Fibroblast of pulmonary artery (primary cell): ENCODE data around the gene SLC9A8.

Experiments
- DNase-seq: peaks from one replicate; pipeline ENCODE4 v3.0.0-alpha.2; 2010; ENCODE audit warnings: low read depth
- H3K4me3 ChIP-seq: replicated peaks from 2 replicates; pipeline ENCODE4 v1.5.1; 2011; ENCODE audit warnings: low read depth, mild to moderate bottlenecking, control low read depth, low read length, moderate library complexity
- TF ChIP-seq, protein P1 (sequence below): IDR thresholded peaks from 2 replicates; pipeline ENCODE4 v1.5.1; 2011; ENCODE audit warnings: mild to moderate bottlenecking, control low read depth, low read length, inconsistent platforms; ENCODE audit errors: missing control alignments

Gene SLC9A8

DNA sequence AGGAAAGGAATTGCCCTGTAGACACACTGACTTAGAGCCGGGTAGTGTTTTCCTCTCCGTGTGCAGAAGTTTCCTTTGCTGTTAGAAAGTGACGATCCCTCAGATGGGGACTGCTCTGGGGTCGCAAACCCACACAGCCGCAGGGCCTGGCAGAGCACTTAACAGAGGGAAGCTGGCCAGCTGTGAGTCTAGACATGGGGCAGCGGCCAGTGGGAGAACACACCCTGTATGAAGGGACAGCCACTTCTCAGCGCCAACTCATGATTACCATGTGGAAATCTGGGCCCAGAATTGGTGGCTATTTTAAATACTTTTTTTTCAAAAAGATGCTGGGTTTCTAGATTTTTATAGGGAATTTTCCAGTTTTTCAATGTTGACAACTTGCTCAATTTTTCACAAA lies 39.4 kb downstream of the SLC9A8 start:
- DNase-seq = no peak
- H3K4me3 ChIP-seq = no peak overlapping the region
- TF ChIP-seq, protein P1, sequence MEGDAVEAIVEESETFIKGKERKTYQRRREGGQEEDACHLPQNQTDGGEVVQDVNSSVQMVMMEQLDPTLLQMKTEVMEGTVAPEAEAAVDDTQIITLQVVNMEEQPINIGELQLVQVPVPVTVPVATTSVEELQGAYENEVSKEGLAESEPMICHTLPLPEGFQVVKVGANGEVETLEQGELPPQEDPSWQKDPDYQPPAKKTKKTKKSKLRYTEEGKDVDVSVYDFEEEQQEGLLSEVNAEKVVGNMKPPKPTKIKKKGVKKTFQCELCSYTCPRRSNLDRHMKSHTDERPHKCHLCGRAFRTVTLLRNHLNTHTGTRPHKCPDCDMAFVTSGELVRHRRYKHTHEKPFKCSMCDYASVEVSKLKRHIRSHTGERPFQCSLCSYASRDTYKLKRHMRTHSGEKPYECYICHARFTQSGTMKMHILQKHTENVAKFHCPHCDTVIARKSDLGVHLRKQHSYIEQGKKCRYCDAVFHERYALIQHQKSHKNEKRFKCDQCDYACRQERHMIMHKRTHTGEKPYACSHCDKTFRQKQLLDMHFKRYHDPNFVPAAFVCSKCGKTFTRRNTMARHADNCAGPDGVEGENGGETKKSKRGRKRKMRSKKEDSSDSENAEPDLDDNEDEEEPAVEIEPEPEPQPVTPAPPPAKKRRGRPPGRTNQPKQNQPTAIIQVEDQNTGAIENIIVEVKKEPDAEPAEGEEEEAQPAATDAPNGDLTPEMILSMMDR = no peak

DNA sequence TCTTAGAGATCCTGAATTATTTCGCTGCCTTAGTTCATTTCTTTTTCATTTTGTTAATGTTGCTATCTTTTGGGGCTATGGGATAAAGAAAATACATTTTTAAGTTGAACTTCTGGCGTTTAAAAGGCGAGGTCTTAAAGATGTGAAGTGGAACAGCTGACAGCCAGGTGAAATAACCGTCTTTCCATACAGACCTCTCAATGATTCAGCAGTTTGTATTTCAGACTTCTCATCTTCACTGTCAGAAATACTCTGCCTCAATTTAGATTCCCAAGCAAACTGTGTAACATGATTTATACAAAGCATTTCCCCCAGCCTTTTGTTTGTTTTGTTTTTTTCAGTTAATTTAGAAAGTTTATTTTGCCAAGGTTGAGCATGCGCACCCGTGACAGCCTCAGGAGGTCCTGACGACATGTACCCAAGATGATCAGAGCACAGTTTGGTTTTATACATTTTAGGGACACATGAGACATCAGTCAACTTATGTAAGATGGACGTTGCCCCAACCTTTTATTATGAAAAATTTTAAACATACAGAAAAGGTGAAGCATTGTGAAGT lies 40.0 kb downstream of the SLC9A8 start:
- TF ChIP-seq, protein P1 = no peak
- H3K4me3 ChIP-seq = no peak overlapping the region
- DNase-seq = no peak

DNA sequence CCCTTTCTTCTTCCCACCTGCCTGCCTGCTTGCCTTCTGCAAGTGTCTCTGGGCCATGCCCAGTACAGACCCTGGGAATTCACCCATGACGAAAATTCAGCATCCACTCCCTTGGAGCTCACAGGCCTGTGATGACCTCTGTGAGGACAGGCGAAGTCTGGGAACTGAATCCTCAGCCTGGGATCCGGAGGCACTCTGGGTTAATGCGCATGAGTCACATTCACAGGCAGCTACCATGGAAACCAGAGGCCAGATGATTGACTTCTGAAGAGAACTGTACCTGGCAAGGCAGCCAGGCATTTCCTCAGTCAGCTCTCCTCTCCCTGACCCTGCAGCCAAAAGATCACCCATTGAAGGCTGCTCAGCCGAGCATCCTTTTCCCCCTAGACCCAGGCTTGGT lies 41.0 kb downstream of the SLC9A8 start:
- H3K4me3 ChIP-seq = no peak overlapping the region
- DNase-seq = peak; percentile 76
- TF ChIP-seq, protein P1 = no peak

DNA sequence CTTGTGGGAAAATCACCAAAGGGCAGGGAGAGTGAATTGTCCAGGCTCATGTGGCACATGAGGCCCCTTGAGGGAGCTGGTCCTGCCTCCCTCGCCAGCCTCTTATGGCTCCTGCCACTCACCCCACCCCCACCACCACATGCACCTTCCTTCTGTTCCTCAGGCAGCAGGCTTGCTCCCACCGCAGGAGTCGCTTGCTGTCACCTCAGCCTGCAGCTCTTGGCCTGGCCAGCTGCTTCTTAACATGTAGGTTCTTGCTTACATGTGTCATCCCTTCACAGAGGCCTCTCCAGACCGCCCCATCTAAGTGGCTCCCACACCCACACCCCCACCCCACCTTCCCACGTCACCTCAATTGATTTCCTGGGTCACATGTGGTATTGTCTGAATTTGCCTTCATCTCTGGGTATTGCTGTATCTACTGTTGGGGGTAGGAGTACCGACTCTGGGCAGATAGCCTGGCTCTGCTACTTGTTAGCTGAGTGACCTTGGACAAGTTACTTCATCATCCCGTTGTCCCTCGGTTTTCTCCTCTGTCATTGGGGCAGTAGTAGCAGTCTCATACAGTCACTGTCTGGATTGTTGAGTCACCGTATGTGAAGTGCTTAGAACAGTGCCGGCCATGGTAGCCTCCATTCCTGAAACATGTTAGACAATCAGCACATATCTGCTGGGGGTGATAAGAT lies 41.7 kb downstream of the SLC9A8 start:
- DNase-seq = no peak
- TF ChIP-seq, protein P1 = no peak
- H3K4me3 ChIP-seq = no peak overlapping the region

GRCh38 chr20:49856904-49857303 lies 44.3 kb downstream of the SLC9A8 start:
- TF ChIP-seq, protein P1 = no peak
- DNase-seq = no peak
- H3K4me3 ChIP-seq = no peak overlapping the region

DNA sequence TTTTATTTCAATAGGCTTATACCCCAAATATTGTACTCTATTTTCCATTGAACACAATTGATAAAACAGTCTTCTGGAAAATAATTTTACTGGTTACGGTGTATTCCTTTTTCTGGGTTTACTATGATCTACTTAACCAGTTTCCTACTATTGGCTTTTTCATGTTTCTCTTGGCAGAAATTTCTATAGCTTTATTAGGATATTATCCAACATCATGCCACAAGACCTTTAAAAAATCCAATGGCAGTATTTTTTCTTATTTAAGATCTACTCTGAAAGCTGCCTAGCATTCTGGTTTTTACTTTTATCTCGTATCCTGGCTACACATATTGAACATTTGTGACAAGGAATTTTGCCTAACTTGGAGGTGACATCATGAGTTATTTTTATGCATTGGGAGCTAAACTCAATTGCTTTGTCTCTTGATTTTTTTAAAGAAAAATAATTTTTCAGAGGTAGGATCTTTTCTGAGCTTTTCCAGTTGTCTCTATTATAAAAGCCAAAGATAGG lies 45.5 kb downstream of the SLC9A8 start:
- TF ChIP-seq, protein P1 = no peak
- DNase-seq = peak; percentile 70
- no peak overlapping the region for H3K4me3 ChIP-seq

DNA sequence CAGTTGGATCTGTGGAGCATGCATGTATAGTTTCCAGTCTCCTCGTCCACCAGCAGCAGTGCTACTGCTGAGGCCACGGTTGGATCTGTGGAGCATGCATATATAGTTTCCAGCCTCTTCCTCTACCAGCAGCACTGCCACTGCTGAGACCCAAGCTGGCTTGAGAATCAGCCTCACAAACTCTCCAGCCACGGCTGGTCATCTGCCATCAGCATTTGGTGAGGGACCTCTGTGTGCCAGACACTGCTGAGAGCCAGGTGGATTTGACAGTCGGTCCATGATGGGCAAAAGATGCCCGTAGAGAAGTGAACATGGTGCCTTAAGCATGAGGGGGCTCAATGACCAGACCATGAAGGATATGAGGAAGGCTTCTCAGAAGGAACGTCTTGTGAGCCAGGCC lies 46.4 kb downstream of the SLC9A8 start:
- no peak overlapping the region for H3K4me3 ChIP-seq
- DNase-seq = no peak
- TF ChIP-seq, protein P1 = no peak
